ENCODE results near the gene RPP40. TPM values are rescaled to one million over a fixed set of nuclear protein-coding genes. Genes with fewer than 3 reads are reported as not detected.

Gene RPP40
- polyA plus RNA-seq, 3 donors: 1.7 to 11.1 (median 7.4) TPM

- TF ChIP-seq, protein P1, sequence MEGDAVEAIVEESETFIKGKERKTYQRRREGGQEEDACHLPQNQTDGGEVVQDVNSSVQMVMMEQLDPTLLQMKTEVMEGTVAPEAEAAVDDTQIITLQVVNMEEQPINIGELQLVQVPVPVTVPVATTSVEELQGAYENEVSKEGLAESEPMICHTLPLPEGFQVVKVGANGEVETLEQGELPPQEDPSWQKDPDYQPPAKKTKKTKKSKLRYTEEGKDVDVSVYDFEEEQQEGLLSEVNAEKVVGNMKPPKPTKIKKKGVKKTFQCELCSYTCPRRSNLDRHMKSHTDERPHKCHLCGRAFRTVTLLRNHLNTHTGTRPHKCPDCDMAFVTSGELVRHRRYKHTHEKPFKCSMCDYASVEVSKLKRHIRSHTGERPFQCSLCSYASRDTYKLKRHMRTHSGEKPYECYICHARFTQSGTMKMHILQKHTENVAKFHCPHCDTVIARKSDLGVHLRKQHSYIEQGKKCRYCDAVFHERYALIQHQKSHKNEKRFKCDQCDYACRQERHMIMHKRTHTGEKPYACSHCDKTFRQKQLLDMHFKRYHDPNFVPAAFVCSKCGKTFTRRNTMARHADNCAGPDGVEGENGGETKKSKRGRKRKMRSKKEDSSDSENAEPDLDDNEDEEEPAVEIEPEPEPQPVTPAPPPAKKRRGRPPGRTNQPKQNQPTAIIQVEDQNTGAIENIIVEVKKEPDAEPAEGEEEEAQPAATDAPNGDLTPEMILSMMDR (IDR thresholded peaks at IDR 0.05): no peak
- Mint-ChIP-seq H3K27me3 (ENCODE audit: low read depth in 3 of 3) (peaks cover 0 to 3% (median 2%) of the 10 kb centered on the region in 3 donors), H3K36me3 (no peaks in the 10 kb centered on the region), H3K27ac (no peak overlapping the region), H3K4me3 (no peak overlapping the region), H3K4me1 (peaks cover 30% of the 10 kb centered on the region), H3K9me3 (peaks cover 0 to 4% (median 0%) of the 10 kb centered on the region in 7 donors)
- Histone ChIP-seq H3K36me3 (replicated peaks in 1 of 2; ENCODE audit: control insufficient read depth in 1 of 2, insufficient read depth in 2 of 2, low read length in 2 of 2) (no peaks in the 10 kb centered on the region), H3K9ac (ENCODE audit: insufficient read depth, low read length, poor library complexity, severe bottlenecking) (no peak overlapping the region), H3K9me3 (replicated peaks in 1 of 2; ENCODE audit: control insufficient read depth in 1 of 2, insufficient read depth in 1 of 2, low read length in 2 of 2) (no peaks in the 10 kb centered on the region), H3K27me3 (ENCODE audit: control insufficient read depth in 2 of 2, insufficient read depth in 2 of 2, low read length in 2 of 2) (no peaks in the 10 kb centered on the region), H3K27ac (ENCODE audit: low read depth in 1 of 2, low read length in 2 of 2) (no peak overlapping the region), H3K4me1 (ENCODE audit: control insufficient read depth in 1 of 2, insufficient read depth in 2 of 2, low read length in 2 of 2) (peaks cover 15 to 16% of the 10 kb centered on the region in 2 donors), H4K20me1 (ENCODE audit: insufficient read depth, low read length) (no peaks in the 10 kb centered on the region), H3K4me3 (replicated peaks in 1 of 3; ENCODE audit: low read depth in 2 of 3, low read length in 3 of 3) (no peak overlapping the region), H3K79me2 (ENCODE audit: insufficient read depth, low read length) (no peaks in the 10 kb centered on the region), H2AFZ (ENCODE audit: insufficient read depth, low read depth, low read length, poor library complexity, severe bottlenecking) (peak overlapping the region; percentile 13), H3K4me2 (replicated peaks; ENCODE audit: extremely low read depth, low read length, poor library complexity, severe bottlenecking) (no peak overlapping the region)
- WGBS (ENCODE audit: insufficient coverage): no CpG with 5 or more reads among the region's 5 CpGs
- intact Hi-C loops (cut with micrococcal nuclease): no loop called here
- no peak for DNase-seq
Measured at GRCh38 chr6:5028921-5029320, 25.1 kb upstream of the RPP40 start.

DNA sequence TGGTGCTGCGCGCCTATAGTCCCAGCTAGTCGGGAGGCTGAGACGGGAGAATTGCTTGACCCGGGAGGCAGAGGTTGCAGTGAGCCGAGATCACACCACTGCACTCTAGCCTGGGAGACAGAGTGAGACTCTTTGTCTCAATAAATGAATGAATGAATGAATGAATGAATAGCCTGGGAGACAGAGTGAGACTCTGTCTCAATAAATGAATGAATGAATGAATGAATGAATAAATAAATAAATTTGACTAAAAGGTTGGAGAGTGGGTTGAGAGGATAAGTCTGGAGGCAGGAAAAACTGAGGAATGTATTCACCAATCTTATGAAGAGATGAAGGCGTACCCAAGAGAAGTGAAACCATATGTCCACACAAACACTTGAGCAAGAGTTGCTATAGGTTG is 24.5 kb upstream of the RPP40 start:
- Histone ChIP-seq H3K9me3 (replicated peaks in 1 of 2; ENCODE audit: control insufficient read depth in 1 of 2, insufficient read depth in 1 of 2, low read length in 2 of 2) (no peaks in the 10 kb centered on the region), H3K4me2 (replicated peaks; ENCODE audit: extremely low read depth, low read length, poor library complexity, severe bottlenecking) (no peak overlapping the region), H3K9ac (ENCODE audit: insufficient read depth, low read length, poor library complexity, severe bottlenecking) (no peak overlapping the region), H2AFZ (ENCODE audit: insufficient read depth, low read depth, low read length, poor library complexity, severe bottlenecking) (no peak overlapping the region), H4K20me1 (ENCODE audit: insufficient read depth, low read length) (no peaks in the 10 kb centered on the region), H3K79me2 (ENCODE audit: insufficient read depth, low read length) (no peaks in the 10 kb centered on the region), H3K4me1 (ENCODE audit: control insufficient read depth in 1 of 2, insufficient read depth in 2 of 2, low read length in 2 of 2) (peaks cover 13 to 15% of the 10 kb centered on the region in 2 donors), H3K36me3 (replicated peaks in 1 of 2; ENCODE audit: control insufficient read depth in 1 of 2, insufficient read depth in 2 of 2, low read length in 2 of 2) (no peaks in the 10 kb centered on the region), H3K27me3 (ENCODE audit: control insufficient read depth in 2 of 2, insufficient read depth in 2 of 2, low read length in 2 of 2) (no peaks in the 10 kb centered on the region), H3K27ac (ENCODE audit: low read depth in 1 of 2, low read length in 2 of 2) (no peak overlapping the region), H3K4me3 (replicated peaks in 1 of 3; ENCODE audit: low read depth in 2 of 3, low read length in 3 of 3) (no peak overlapping the region)
- Mint-ChIP-seq H3K27ac (no peak overlapping the region), H3K9me3 (peaks cover 0 to 4% (median 0%) of the 10 kb centered on the region in 7 donors), H3K4me1 (peaks cover 26% of the 10 kb centered on the region), H3K36me3 (no peaks in the 10 kb centered on the region), H3K27me3 (ENCODE audit: low read depth in 3 of 3) (peaks cover 0 to 3% (median 0%) of the 10 kb centered on the region in 3 donors), H3K4me3 (no peak overlapping the region)
- intact Hi-C loops (cut with micrococcal nuclease): no loop called here
- DNase-seq: no peak
- 100% methylated on average over 6 of the region's 7 CpGs for WGBS (ENCODE audit: insufficient coverage)
- TF ChIP-seq, protein P1 (IDR thresholded peaks at IDR 0.05): no peak
